ENCODE measurements around the gene NKAIN1. TPM values are rescaled to one million over a fixed set of nuclear protein-coding genes. Genes with fewer than 3 reads are reported as not detected.
A peak's percentile ranks its signal among the peaks of the same experiment; 100 is the strongest.

The NKAIN1 gene
- total and polyA plus RNA-seq, 5 experiments from 2014 or later: not detected

GRCh38 chr1:31155216-31155806 is 84.4 kb downstream of the NKAIN1 start:
- Mint-ChIP-seq H3K4me3 (peak overlapping the region; percentile 81 to 90 (median 88)), H3K9me3 (no peaks in the 10 kb centered on the region), H3K4me1 (peaks cover 4 to 13% (median 8%) of the 10 kb centered on the region in 4 donors), H3K27ac (peak overlapping the region in 8 of 10 donors; percentile 53 to 90 (median 75)), H3K36me3 (no peaks in the 10 kb centered on the region), H3K27me3 (no peaks in the 10 kb centered on the region)
- DNase-seq (peak; percentile 12 to 70 (median 47)), ATAC-seq (peak; percentile 78 to 86)
- POLR2A ChIA-PET: no interaction called here

GRCh38 chr1:31154632-31155215 is 85.0 kb downstream of the NKAIN1 start:
- Mint-ChIP-seq H3K27ac (peak overlapping the region in 9 of 10 donors; percentile 44 to 87 (median 67)), H3K9me3 (no peaks in the 10 kb centered on the region), H3K4me3 (peak overlapping the region; percentile 77 to 92 (median 88)), H3K36me3 (no peaks in the 10 kb centered on the region), H3K27me3 (no peaks in the 10 kb centered on the region), H3K4me1 (peaks cover 4 to 13% (median 8%) of the 10 kb centered on the region in 4 donors)
- ATAC-seq: peak; percentile 67 to 68
- POLR2A ChIA-PET: no interaction called here
- peak in 7 of 10 donors; percentile 25 to 67 (median 45) for DNase-seq

GRCh38 chr1:31154000-31154631 is 85.6 kb downstream of the NKAIN1 start:
- no peaks in the 10 kb centered on the region for H3K27me3 Mint-ChIP-seq
- no peaks in the 10 kb centered on the region for H3K36me3 Mint-ChIP-seq
- peak overlapping the region in 8 of 10 donors; percentile 44 to 87 (median 64) for H3K27ac Mint-ChIP-seq
- H3K4me3 Mint-ChIP-seq: peak overlapping the region; percentile 72 to 92 (median 84)
- POLR2A ChIA-PET: interaction anchor here (0.7 kb wide), 1 partner anchor 139 kb away, joined by 5 read pairs; no protein-coding TSS in a partner anchor
- peak in 1 of 10 donors; percentile 2 for DNase-seq
- H3K4me1 Mint-ChIP-seq: peaks cover 4 to 13% (median 8%) of the 10 kb centered on the region in 4 donors
- no peak for ATAC-seq
- no peaks in the 10 kb centered on the region for H3K9me3 Mint-ChIP-seq

- ATAC-seq (no peak), DNase-seq (no peak)
- peak overlapping the region in 6 of 10 donors; percentile 1 to 81 (median 17) for H3K27ac Mint-ChIP-seq
- POLR2A ChIA-PET: no interaction called here
- H3K27me3 Mint-ChIP-seq: no peaks in the 10 kb centered on the region
- H3K9me3 Mint-ChIP-seq: no peaks in the 10 kb centered on the region
- H3K4me1 Mint-ChIP-seq: peaks cover 4 to 13% (median 8%) of the 10 kb centered on the region in 4 donors
- H3K36me3 Mint-ChIP-seq: no peaks in the 10 kb centered on the region
- H3K4me3 Mint-ChIP-seq: peak overlapping the region in 7 of 10 donors; percentile 1 to 67 (median 46)
These were observed 86.3 kb downstream of the NKAIN1 start for GRCh38 chr1:31153423-31153822.

GRCh38 chr1:31152181-31152795 is 87.4 kb downstream of the NKAIN1 start:
- H3K36me3 Mint-ChIP-seq: no peaks in the 10 kb centered on the region
- peaks cover 4 to 13% (median 8%) of the 10 kb centered on the region in 4 donors for H3K4me1 Mint-ChIP-seq
- no peaks in the 10 kb centered on the region for H3K27me3 Mint-ChIP-seq
- H3K4me3 Mint-ChIP-seq: no peak overlapping the region
- H3K9me3 Mint-ChIP-seq: no peaks in the 10 kb centered on the region
- DNase-seq: no peak
- peak in 1 of 2 donors; percentile 32 for ATAC-seq
- POLR2A ChIA-PET: interaction anchor here (0.5 to 0.6 kb wide), 2 partner anchors 1497 to 1922 kb away, joined by 3 to 4 read pairs; no protein-coding TSS in a partner anchor
- peak overlapping the region in 2 of 10 donors; percentile 11 to 13 for H3K27ac Mint-ChIP-seq

- ATAC-seq (no peak), DNase-seq (no peak)
- POLR2A ChIA-PET: no interaction called here
- no peak overlapping the region for H3K4me3 Mint-ChIP-seq
- H3K9me3 Mint-ChIP-seq: no peaks in the 10 kb centered on the region
- peaks cover 4 to 13% (median 8%) of the 10 kb centered on the region in 4 donors for H3K4me1 Mint-ChIP-seq
- H3K27me3 Mint-ChIP-seq: no peaks in the 10 kb centered on the region
- H3K36me3 Mint-ChIP-seq: no peaks in the 10 kb centered on the region
- H3K27ac Mint-ChIP-seq: no peak overlapping the region
These were observed 88.3 kb downstream of the NKAIN1 start for GRCh38 chr1:31151402-31151801.

- POLR2A ChIA-PET: no interaction called here
- ATAC-seq (no peak), DNase-seq (no peak)
- Mint-ChIP-seq H3K36me3 (no peaks in the 10 kb centered on the region), H3K27me3 (peaks cover 0 to 2% (median 0%) of the 10 kb centered on the region in 5 donors), H3K9me3 (no peaks in the 10 kb centered on the region), H3K27ac (no peak overlapping the region), H3K4me1 (peaks cover 0 to under 1% (median 0%) of the 10 kb centered on the region in 4 donors), H3K4me3 (no peak overlapping the region)
These were observed 91.3 kb downstream of the NKAIN1 start for GRCh38 chr1:31148409-31148808.

GRCh38 chr1:31145648-31146047 is 94.0 kb downstream of the NKAIN1 start:
- no peak for DNase-seq
- Mint-ChIP-seq H3K4me3 (peak overlapping the region in 1 of 10 donors; percentile 29), H3K4me1 (no peaks in the 10 kb centered on the region), H3K9me3 (no peaks in the 10 kb centered on the region), H3K36me3 (peaks cover 0 to 2% (median 0%) of the 10 kb centered on the region in 3 donors), H3K27me3 (peaks cover 0 to 2% (median 0%) of the 10 kb centered on the region in 5 donors), H3K27ac (no peak overlapping the region)
- no peak for ATAC-seq
- POLR2A ChIA-PET: no interaction called here

- Mint-ChIP-seq H3K36me3 (peaks cover 0 to 2% (median 0%) of the 10 kb centered on the region in 3 donors), H3K4me1 (no peaks in the 10 kb centered on the region), H3K9me3 (no peaks in the 10 kb centered on the region), H3K27me3 (peaks cover 0 to 2% (median 0%) of the 10 kb centered on the region in 5 donors), H3K4me3 (no peak overlapping the region), H3K27ac (no peak overlapping the region)
- no peak for DNase-seq
- POLR2A ChIA-PET: no interaction called here
- no peak for ATAC-seq
These were observed 95.2 kb downstream of the NKAIN1 start for GRCh38 chr1:31144442-31144841.

GRCh38 chr1:31143455-31143854 is 96.2 kb downstream of the NKAIN1 start:
- no peak for ATAC-seq
- POLR2A ChIA-PET: no interaction called here
- DNase-seq: no peak
- H3K4me3 Mint-ChIP-seq: no peak overlapping the region
- no peaks in the 10 kb centered on the region for H3K9me3 Mint-ChIP-seq
- H3K27ac Mint-ChIP-seq: no peak overlapping the region
- H3K36me3 Mint-ChIP-seq: peaks cover 0 to 2% (median 0%) of the 10 kb centered on the region in 3 donors
- H3K27me3 Mint-ChIP-seq: peaks cover 0 to 2% (median 0%) of the 10 kb centered on the region in 5 donors
- no peaks in the 10 kb centered on the region for H3K4me1 Mint-ChIP-seq

GRCh38 chr1:31142406-31142805 is 97.3 kb downstream of the NKAIN1 start:
- Mint-ChIP-seq H3K36me3 (peaks cover 0 to 2% (median 0%) of the 10 kb centered on the region in 3 donors), H3K27ac (no peak overlapping the region), H3K4me3 (no peak overlapping the region), H3K4me1 (no peaks in the 10 kb centered on the region), H3K9me3 (no peaks in the 10 kb centered on the region), H3K27me3 (peaks cover 0 to 2% (median 0%) of the 10 kb centered on the region in 5 donors)
- no peak for DNase-seq
- POLR2A ChIA-PET: interaction anchor here (0.6 kb wide), 1 partner anchor 136 kb away, joined by 5 read pairs; no protein-coding TSS in a partner anchor
- ATAC-seq: no peak

- H3K27me3 Mint-ChIP-seq: peaks cover 0 to 4% (median 0%) of the 10 kb centered on the region in 5 donors
- no peaks in the 10 kb centered on the region for H3K9me3 Mint-ChIP-seq
- DNase-seq: no peak
- H3K4me3 Mint-ChIP-seq: no peak overlapping the region
- peaks cover 0 to 2% (median 0%) of the 10 kb centered on the region in 3 donors for H3K36me3 Mint-ChIP-seq
- POLR2A ChIA-PET: no interaction called here
- ATAC-seq: no peak
- H3K4me1 Mint-ChIP-seq: no peaks in the 10 kb centered on the region
- H3K27ac Mint-ChIP-seq: no peak overlapping the region
These were observed 99.4 kb downstream of the NKAIN1 start for GRCh38 chr1:31140299-31140698.
